IMR-90 (cell line): Measurements from ENCODE around the gene HORMAD2.

Experiments
- BHLHE40 ChIP-seq: fragments of 150-350 bp; IDR thresholded peaks from 2 replicates; pipeline ENCODE4 v1.6.1; 2016; ENCODE audit warnings: mild to moderate bottlenecking, low read depth, low read length
- CEBPB ChIP-seq: IDR thresholded peaks from 2 replicates; pipeline ENCODE4 v1.6.1; 2012; ENCODE audit warnings: low read depth, low read length, improper control_type of control experiment
- CTCF ChIP-seq: conservative IDR thresholded peaks from 2 replicates; pipeline ENCODE4 v1.5.1; 2012; ENCODE audit warnings: mild to moderate bottlenecking, low read depth, low read length, improper control_type of control experiment
- ELK1 ChIP-seq: fragments of 150-350 bp; IDR thresholded peaks from 2 replicates; pipeline ENCODE4 v1.6.1; 2016; ENCODE audit warnings: low read depth, mild to moderate bottlenecking, low read length, moderate library complexity, borderline replicate concordance
- FOS ChIP-seq: fragments of 150-350 bp; IDR thresholded peaks from 2 replicates; pipeline ENCODE4 v1.6.1; 2016; ENCODE audit warnings: low read depth, low read length
- MAFK ChIP-seq: IDR thresholded peaks from 2 replicates; pipeline ENCODE4 v1.6.1; 2012; ENCODE audit warnings: low read depth, low read length, improper control_type of control experiment
- MAZ ChIP-seq: IDR thresholded peaks from 2 replicates; pipeline ENCODE4 v1.6.1; 2012; ENCODE audit warnings: low read depth, mild to moderate bottlenecking, low read length, improper control_type of control experiment, moderate library complexity, borderline replicate concordance
- MXI1 ChIP-seq: IDR thresholded peaks from 2 replicates; pipeline ENCODE4 v1.6.1; 2012; ENCODE audit warnings: low read depth, mild to moderate bottlenecking, low read length, moderate library complexity, borderline replicate concordance
- NFE2L2 ChIP-seq: fragments of 150-350 bp; IDR thresholded peaks from 2 replicates; pipeline ENCODE4 v1.6.1; 2016; ENCODE audit warnings: low read depth, mild to moderate bottlenecking, low read length
- POLR2A ChIP-seq: IDR thresholded peaks from 2 replicates; pipeline ENCODE4 v1.6.1; 2012; ENCODE audit warnings: mild to moderate bottlenecking, low read depth, low read length
- SMC3 ChIP-seq: fragments of 150-350 bp; IDR thresholded peaks from 2 replicates; pipeline ENCODE4 v1.6.1; 2016; ENCODE audit warnings: low read depth, mild to moderate bottlenecking, antibody characterized with exemption, low read length, moderate library complexity

- TF ChIP-seq MAFK, result no peak
- no peak for TF ChIP-seq CTCF
- peak; percentile 62 for TF ChIP-seq POLR2A
- TF ChIP-seq BHLHE40, result no peak
- no peak for TF ChIP-seq SMC3
- TF ChIP-seq MAZ, result no peak
- TF ChIP-seq NFE2L2, result no peak
- no peak for TF ChIP-seq FOS
- no peak for TF ChIP-seq MXI1
- TF ChIP-seq ELK1, result no peak
- TF ChIP-seq CEBPB, result no peak
Observed at GRCh38 chr22:30210235-30210909, 130.1 kb downstream of the HORMAD2 start.
